ENCODE measurements around the gene ZNF417. TPM values are rescaled to one million over a fixed set of nuclear protein-coding genes. Genes with fewer than 3 reads are reported as not detected.
"Not testable (repeated sequence)": the region's sequence is repeated elsewhere in the genome, so short reads cannot be mapped to it uniquely, and the experiment has no call there.

The ZNF417 gene
- total RNA-seq, 2 donors from 2014 or later, result 12.6 to 13.8 TPM

GRCh38 chr19:57872450-57872849 is 43.9 kb downstream of the ZNF417 start:
- DNase-seq (no peak), ATAC-seq (replicated peaks in 1 of 2) (no peak)
- Mint-ChIP-seq H3K4me1 (ENCODE audit: low read depth) (no peaks in the 10 kb centered on the region), H3K4me3 (no peak overlapping the region), H3K27ac (no peak overlapping the region), H3K27me3 (ENCODE audit: low read depth) (no peaks in the 10 kb centered on the region), H3K9me3 (peaks cover 18 to 46% of the 10 kb centered on the region in 2 donors), H3K36me3 (ENCODE audit: insufficient read depth in 2 of 2) (peaks cover 65 to 77% of the 10 kb centered on the region in 2 donors)

- no peaks in the 10 kb centered on the region for H3K27me3 Mint-ChIP-seq (ENCODE audit: low read depth)
- ATAC-seq (replicated peaks in 1 of 2) (no peak), DNase-seq (no peak)
- no peaks in the 10 kb centered on the region for H3K4me1 Mint-ChIP-seq (ENCODE audit: low read depth)
- H3K4me3 Mint-ChIP-seq, result no peak overlapping the region
- peaks cover 13 to 37% of the 10 kb centered on the region in 2 donors for H3K9me3 Mint-ChIP-seq
- peaks cover 61 to 74% of the 10 kb centered on the region in 2 donors for H3K36me3 Mint-ChIP-seq (ENCODE audit: insufficient read depth in 2 of 2)
- H3K27ac Mint-ChIP-seq, result no peak overlapping the region
Observed at GRCh38 chr19:57870225-57870624, 46.2 kb downstream of the ZNF417 start.

GRCh38 chr19:57869655-57870054 is 46.7 kb downstream of the ZNF417 start:
- not testable (repeated sequence) for ATAC-seq (replicated peaks in 1 of 2)

GRCh38 chr19:57867868-57868492 is 48.4 kb downstream of the ZNF417 start:
- Mint-ChIP-seq H3K36me3 (ENCODE audit: insufficient read depth in 2 of 2) (peaks cover 44 to 72% of the 10 kb centered on the region in 2 donors), H3K27me3 (ENCODE audit: low read depth) (no peaks in the 10 kb centered on the region), H3K9me3 (peaks cover 6 to 22% of the 10 kb centered on the region in 2 donors)

More at GRCh38 chr19:57869655-57870054, 46.7 kb downstream of the ZNF417 start:
- H3K27ac Mint-ChIP-seq; H3K4me3 Mint-ChIP-seq; H3K4me1 Mint-ChIP-seq (ENCODE audit: low read depth); DNase-seq; H3K27me3 Mint-ChIP-seq (ENCODE audit: low read depth): not testable (repeated sequence)
- H3K36me3 Mint-ChIP-seq (ENCODE audit: insufficient read depth in 2 of 2), result peaks cover 58 to 77% of the 10 kb centered on the region in 2 donors
- peaks cover 12 to 33% of the 10 kb centered on the region in 2 donors for H3K9me3 Mint-ChIP-seq

More at GRCh38 chr19:57867868-57868492, 48.4 kb downstream of the ZNF417 start:
- Mint-ChIP-seq H3K27ac (no peak overlapping the region), H3K4me1 (ENCODE audit: low read depth) (no peaks in the 10 kb centered on the region), H3K4me3 (no peak overlapping the region)
- no peak for ATAC-seq (replicated peaks in 1 of 2)
- no peak for DNase-seq

Other genes with a start within 250 kb of the ZNF417 start
- not detected for gene ZSCAN4, start 247.7 kb downstream of the ZNF417 start, total RNA-seq
- gene ZNF551, start 234.6 kb downstream of the ZNF417 start, total RNA-seq, result 10 to 100 TPM in 1 of 2 donors, 1 to 10 TPM in 1; 7.3 to 12.2 TPM
- 1 to 10 TPM; 4.3 to 5.3 TPM for gene ZNF154, start 207.4 kb downstream of the ZNF417 start, total RNA-seq
- 10 to 100 TPM; 14.3 to 20.1 TPM for gene ZNF671, start 189.0 kb downstream of the ZNF417 start, total RNA-seq
- gene ZNF776, start 169.8 kb downstream of the ZNF417 start, total RNA-seq, result 10 to 100 TPM; 13.4 to 14.1 TPM
- gene ZNF586, start 146.9 kb downstream of the ZNF417 start, total RNA-seq, result 10 to 100 TPM; 18.5 to 20.0 TPM
- gene ZNF552, start 101.7 kb downstream of the ZNF417 start, total RNA-seq, result 1 to 10 TPM; 7.7 to 8.4 TPM
- gene ZNF587B, start 86.3 kb downstream of the ZNF417 start, total RNA-seq, result 10 to 100 TPM; 16.8 to 18.0 TPM
- gene ZNF587, start 66.7 kb downstream of the ZNF417 start, total RNA-seq, result 10 to 100 TPM; 31.5 to 32.5 TPM
- 10 to 100 TPM; 16.1 to 21.4 TPM for gene ZNF814, start 27.6 kb downstream of the ZNF417 start, total RNA-seq
- gene ZNF418, start 18.8 kb upstream of the ZNF417 start, total RNA-seq, result 1 to 10 TPM; 3.4 to 8.0 TPM
- 10 to 100 TPM in 1 of 2 donors, 1 to 10 TPM in 1; 8.4 to 10.6 TPM for gene ZNF256, start 31.1 kb upstream of the ZNF417 start, total RNA-seq
- 1 to 10 TPM in 1 of 2 donors, under 1 TPM in 1; 0.91 to 2.1 TPM for gene C19orf18, start 57.9 kb upstream of the ZNF417 start, total RNA-seq
- 10 to 100 TPM; 13.1 to 13.8 TPM for gene ZNF606, start 86.2 kb upstream of the ZNF417 start, total RNA-seq
- gene ZSCAN1, start 117.4 kb upstream of the ZNF417 start, total RNA-seq, result not detected
- gene ZNF135, start 142.7 kb upstream of the ZNF417 start, total RNA-seq, result 1 to 10 TPM; 1.7 to 1.9 TPM
- gene ZSCAN18, start 181.6 kb upstream of the ZNF417 start, total RNA-seq, result 10 to 100 TPM; 34.0 to 51.3 TPM
- gene ZNF329, start 234.2 kb upstream of the ZNF417 start, total RNA-seq, result 1 to 10 TPM; 8.0 to 9.8 TPM

Measured in activated T-cell treated with anti-CD3 and anti-CD28 coated beads, Interleukin-2, amount 50 U/mL, for 72 hours (primary cell).